H1 (cell line): ENCODE data around the gene PFDN6. TPM values are rescaled to one million over a fixed set of nuclear protein-coding genes. Genes with fewer than 3 reads are reported as not detected.

Experiments used
- CBX5 ChIP-seq: fragments of 300-800, 300-1000 bp; sonication (generic); IDR thresholded peaks from 2 replicates; pipeline ENCODE4 v1.7.1; 2016; ENCODE audit warnings: antibody characterized with exemption, low read length, low read depth
- CHD7 ChIP-seq: fragments of 300-600 bp; sonication (generic); IDR thresholded peaks from 2 replicates; pipeline ENCODE4 v1.7.1; 2012; ENCODE audit warnings: low read length, moderate library complexity, mild to moderate bottlenecking, inconsistent platforms; ENCODE audit not compliant: insufficient replicate concordance
- HDAC2 ChIP-seq, 2 experiments: fragments of 300-600 bp in 1 of 2; sonication (generic) in 1 of 2; IDR thresholded peaks; 2 replicates each; pipeline ENCODE4 v1.6.1; 2011 to 2012; ENCODE audit warnings: low read depth in 2 of 2, low read length in 2 of 2, mild to moderate bottlenecking in 2 of 2, moderate library complexity in 2 of 2, borderline replicate concordance in 1 of 2, inconsistent platforms in 1 of 2
- SIX5 ChIP-seq: IDR thresholded peaks from 2 replicates; pipeline ENCODE4 v1.6.1; 2011; ENCODE audit warnings: mild to moderate bottlenecking, low read depth, low read length
- SP2 ChIP-seq: IDR thresholded peaks from 2 replicates; pipeline ENCODE4 v1.6.1; 2012; ENCODE audit warnings: mild to moderate bottlenecking, low read length, inconsistent platforms
- polyA plus RNA-seq, 7 experiments: library from polyadenylated mRNA; depleted of rRNA in 3 of 7; stranded (reverse) in 5 of 7; unstranded in 2 of 7; fragments of >200 nt in 5 of 7; fragments of 200-250 nt in 2 of 7; gene quantifications; 1 replicate in 5 of 7; 2 replicates in 1 of 7; 4 replicates in 1 of 7; pipeline versions ENCODE4 v1.2.1 to v1.2.3, GENCODE V29; 2011 to 2013; ENCODE audit warnings: missing spikeins in 2 of 7, mixed read lengths in 2 of 7
- total RNA-seq: library from RNA; stranded (reverse); fragmentation: NEBNext Ultra II Directional; extraction: Animal tissue kit (Norgen Biotek cat#: 25700); gene quantifications from 2 replicates; pipeline ENCODE4 v1.2.1, GENCODE V29; 2021
- TF ChIP-seq, protein P1 (sequence below): IDR thresholded peaks from 2 replicates; pipeline ENCODE4 v1.6.1; 2012; ENCODE audit warnings: inconsistent platforms

The PFDN6 gene
- total and polyA plus RNA-seq, 2 of the 8 experiments (the other 6 are each of a cell fraction or from before 2014, with no cell fraction given) = 32.0 to 95.7 TPM

GRCh38 chr6:33272275-33273128 lies 16.9 kb upstream of the PFDN6 start (continued):
- TF ChIP-seq CHD7 (no peak), HDAC2 (IDR thresholded peaks at IDR 0.05; ENCODE audit: borderline replicate concordance in 1 of 2, low read depth in 2 of 2, low read length in 2 of 2) (no peak), SIX5 (no peak), CBX5 (no peak), SP2 (no peak)
- TF ChIP-seq, protein P1, sequence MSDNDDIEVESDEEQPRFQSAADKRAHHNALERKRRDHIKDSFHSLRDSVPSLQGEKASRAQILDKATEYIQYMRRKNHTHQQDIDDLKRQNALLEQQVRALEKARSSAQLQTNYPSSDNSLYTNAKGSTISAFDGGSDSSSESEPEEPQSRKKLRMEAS = peak; percentile 3; the same call in 1 of the 2 replicates
